ENCODE results near the gene ADGRB3. TPM values are rescaled to one million over a fixed set of nuclear protein-coding genes. Genes with fewer than 3 reads are reported as not detected.

The ADGRB3 gene
- polyA plus RNA-seq, 1 experiment = 0.12 TPM

DNA sequence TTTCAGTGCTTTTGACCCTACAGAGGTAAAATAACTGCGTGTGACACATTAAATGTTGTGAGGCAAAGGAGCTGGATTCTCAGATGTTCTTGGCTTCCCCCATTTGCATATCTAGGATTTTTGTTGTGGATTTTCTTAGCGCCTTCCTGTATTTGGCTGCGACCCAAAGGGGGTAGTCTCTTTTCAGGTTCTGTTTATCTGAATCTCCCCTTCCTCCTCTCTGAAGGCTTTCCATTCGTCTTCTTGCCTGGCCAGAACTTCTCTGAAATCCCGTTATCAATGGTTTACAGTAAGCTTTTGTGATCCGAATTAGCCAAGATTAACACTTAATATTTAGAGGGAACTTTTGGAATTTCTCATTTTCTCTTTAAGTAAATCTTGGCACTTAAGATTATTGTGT, 60.8 kb downstream of the ADGRB3 start:
- no peaks in the 10 kb centered on the region for H3K27me3 ChIP-seq (ENCODE audit: control insufficient read depth, insufficient read depth, low read length)
- no peak for DNase-seq (ENCODE audit: low read depth)
- POLR2A ChIA-PET = no interaction called here
- CTCF ChIA-PET = no interaction called here
- H3K36me3 ChIP-seq (ENCODE audit: control insufficient read depth, insufficient read depth, low read length) = no peaks in the 10 kb centered on the region
- TF ChIP-seq, protein P1, sequence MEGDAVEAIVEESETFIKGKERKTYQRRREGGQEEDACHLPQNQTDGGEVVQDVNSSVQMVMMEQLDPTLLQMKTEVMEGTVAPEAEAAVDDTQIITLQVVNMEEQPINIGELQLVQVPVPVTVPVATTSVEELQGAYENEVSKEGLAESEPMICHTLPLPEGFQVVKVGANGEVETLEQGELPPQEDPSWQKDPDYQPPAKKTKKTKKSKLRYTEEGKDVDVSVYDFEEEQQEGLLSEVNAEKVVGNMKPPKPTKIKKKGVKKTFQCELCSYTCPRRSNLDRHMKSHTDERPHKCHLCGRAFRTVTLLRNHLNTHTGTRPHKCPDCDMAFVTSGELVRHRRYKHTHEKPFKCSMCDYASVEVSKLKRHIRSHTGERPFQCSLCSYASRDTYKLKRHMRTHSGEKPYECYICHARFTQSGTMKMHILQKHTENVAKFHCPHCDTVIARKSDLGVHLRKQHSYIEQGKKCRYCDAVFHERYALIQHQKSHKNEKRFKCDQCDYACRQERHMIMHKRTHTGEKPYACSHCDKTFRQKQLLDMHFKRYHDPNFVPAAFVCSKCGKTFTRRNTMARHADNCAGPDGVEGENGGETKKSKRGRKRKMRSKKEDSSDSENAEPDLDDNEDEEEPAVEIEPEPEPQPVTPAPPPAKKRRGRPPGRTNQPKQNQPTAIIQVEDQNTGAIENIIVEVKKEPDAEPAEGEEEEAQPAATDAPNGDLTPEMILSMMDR (IDR thresholded peaks at IDR 0.05; ENCODE audit: insufficient read depth, low read depth, low read length) = no peak
- H3K4me3 ChIP-seq (ENCODE audit: low read depth, low read length) = no peak overlapping the region

DNA sequence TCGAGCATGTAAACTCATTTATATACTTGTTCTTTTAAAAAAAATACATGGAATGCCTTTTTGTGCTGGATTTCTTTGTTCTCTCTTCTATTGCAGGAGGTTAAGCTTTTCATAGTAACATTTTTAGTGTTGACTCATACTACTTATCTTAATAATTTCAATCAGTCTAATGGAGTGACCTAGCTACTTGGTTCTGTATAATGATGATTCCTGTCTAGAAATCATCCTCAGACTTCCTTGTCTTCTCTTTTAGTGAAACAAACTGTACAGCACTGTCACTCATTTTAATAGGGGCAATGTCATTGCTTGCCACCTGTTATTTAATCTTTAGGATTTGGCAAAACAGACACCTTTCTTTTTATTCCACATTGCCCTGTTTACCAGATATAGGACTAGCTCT, 62.3 kb downstream of the ADGRB3 start:
- no peak for DNase-seq (ENCODE audit: low read depth)
- CTCF ChIA-PET = no interaction called here
- Histone ChIP-seq H3K27me3 (ENCODE audit: control insufficient read depth, insufficient read depth, low read length) (no peaks in the 10 kb centered on the region), H3K36me3 (ENCODE audit: control insufficient read depth, insufficient read depth, low read length) (no peaks in the 10 kb centered on the region), H3K4me3 (ENCODE audit: low read depth, low read length) (no peak overlapping the region)
- TF ChIP-seq, protein P1 (IDR thresholded peaks at IDR 0.05; ENCODE audit: insufficient read depth, low read depth, low read length) = no peak
- POLR2A ChIA-PET = interaction anchor here (0.7 kb wide), 1 partner anchor 1503 kb away, joined by 3 read pairs; no protein-coding TSS in a partner anchor

DNA sequence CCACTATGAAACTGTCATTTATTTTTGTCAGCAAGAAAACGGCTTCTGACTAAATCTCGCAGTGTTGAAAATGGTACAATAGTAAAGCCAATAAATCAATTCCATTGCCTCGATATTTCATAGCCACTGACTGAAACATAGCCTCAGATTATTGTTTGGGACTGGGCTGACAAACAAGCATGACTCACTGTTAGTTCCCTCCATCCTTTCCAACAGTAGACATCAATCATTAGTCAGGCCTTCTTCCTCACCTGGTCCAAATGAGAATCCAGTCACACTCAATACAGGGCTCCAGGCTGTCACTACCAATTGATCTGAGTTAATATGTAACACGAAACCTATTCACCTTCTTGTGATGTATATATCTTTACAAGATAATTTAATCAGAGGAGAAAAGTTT, 66.1 kb downstream of the ADGRB3 start:
- DNase-seq (ENCODE audit: low read depth) = no peak
- Histone ChIP-seq H3K4me3 (ENCODE audit: low read depth, low read length) (no peak overlapping the region), H3K27me3 (ENCODE audit: control insufficient read depth, insufficient read depth, low read length) (no peaks in the 10 kb centered on the region), H3K36me3 (ENCODE audit: control insufficient read depth, insufficient read depth, low read length) (no peaks in the 10 kb centered on the region)
- CTCF ChIA-PET = no interaction called here
- POLR2A ChIA-PET = no interaction called here
- TF ChIP-seq, protein P1 (IDR thresholded peaks at IDR 0.05; ENCODE audit: insufficient read depth, low read depth, low read length) = no peak

DNA sequence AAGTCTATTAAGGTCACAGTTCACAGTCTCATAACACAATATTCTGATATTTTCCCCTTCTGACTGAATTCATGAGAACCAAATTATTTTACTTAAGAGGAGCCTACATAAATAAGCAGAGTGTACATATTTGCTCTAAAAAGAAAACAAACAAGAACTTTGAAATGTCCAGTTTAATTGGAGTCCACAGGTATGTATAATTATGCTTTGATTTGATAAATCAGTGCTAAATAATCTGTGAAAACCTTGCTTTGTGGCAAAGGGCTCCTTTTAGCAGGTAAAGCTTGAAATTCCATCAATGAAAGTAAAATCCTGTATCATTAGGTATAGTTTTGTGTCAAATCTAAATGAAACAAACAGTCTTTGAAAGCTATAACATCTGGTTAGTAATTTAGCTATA, 69.4 kb downstream of the ADGRB3 start:
- ChIA-PET CTCF (interaction anchor here (0.7 kb wide), 1 partner anchor 12 kb away, joined by 3 read pairs; no protein-coding TSS in a partner anchor), POLR2A (no interaction called here)
- no peak for DNase-seq (ENCODE audit: low read depth)

DNA sequence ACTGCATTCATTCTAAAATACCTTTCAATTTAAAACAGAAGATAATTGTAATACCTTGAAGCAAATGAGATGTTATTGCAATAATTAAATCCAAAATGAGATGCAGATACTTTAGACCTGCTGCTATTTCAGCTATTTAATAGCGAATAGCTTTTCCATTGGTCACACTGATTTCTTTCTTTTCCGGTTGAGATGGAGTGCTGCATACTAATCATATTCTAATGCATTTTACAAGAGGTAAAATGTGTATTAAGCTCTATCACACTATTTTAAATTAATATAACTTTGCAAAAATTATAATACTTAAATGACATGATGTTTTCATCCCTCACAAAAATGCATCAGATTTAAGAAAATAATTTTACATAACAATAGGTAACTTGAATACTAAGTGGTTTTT, 74.0 kb downstream of the ADGRB3 start:
- TF ChIP-seq, protein P1 (IDR thresholded peaks at IDR 0.05; ENCODE audit: insufficient read depth, low read depth, low read length) = no peak
- no peaks in the 10 kb centered on the region for H3K27me3 ChIP-seq (ENCODE audit: control insufficient read depth, insufficient read depth, low read length)
- H3K36me3 ChIP-seq (ENCODE audit: control insufficient read depth, insufficient read depth, low read length) = no peaks in the 10 kb centered on the region
- ChIA-PET CTCF (no interaction called here), POLR2A (no interaction called here)
- no peak for DNase-seq (ENCODE audit: low read depth)
- no peak overlapping the region for H3K4me3 ChIP-seq (ENCODE audit: low read depth, low read length)

More for the DNA sequence above, 69.4 kb downstream of the ADGRB3 start:
- no peaks in the 10 kb centered on the region for H3K27me3 ChIP-seq (ENCODE audit: control insufficient read depth, insufficient read depth, low read length)
- H3K4me3 ChIP-seq (ENCODE audit: low read depth, low read length) = no peak overlapping the region
- no peaks in the 10 kb centered on the region for H3K36me3 ChIP-seq (ENCODE audit: control insufficient read depth, insufficient read depth, low read length)
- TF ChIP-seq, protein P1 (IDR thresholded peaks at IDR 0.05; ENCODE audit: insufficient read depth, low read depth, low read length) = no peak
